H1 (cell line): ENCODE data around the gene KRT32. TPM values are rescaled to one million over a fixed set of nuclear protein-coding genes. Genes with fewer than 3 reads are reported as not detected.

Experiments
- CTCF ChIA-PET: fragments of 300-600 bp; sonication (Branson Sonifier 250); formaldehyde crosslinking; loops from one replicate; lab custom pipeline; 2021; ENCODE audit not compliant: partially characterized antibody; lab: Charles Lee
- POLR2A ChIA-PET: fragments of 300-600 bp; sonication (Branson Sonifier 250); formaldehyde crosslinking; loops from one replicate; lab custom pipeline; 2021; ENCODE audit warnings: inconsistent platforms; ENCODE audit not compliant: partially characterized antibody; lab: Charles Lee
- DNase-seq, 2 experiments: peaks; one replicate each; pipeline versions ENCODE4 v3.0.0 to v3.0.0-alpha.2; 2010 to 2022; ENCODE audit warnings: low spot score in 2 of 2, low read depth in 1 of 2, mixed read lengths in 1 of 2
- FAIRE-seq: peaks from 2 replicates; lab custom pipeline; 2011; peaks lifted over from hg19 to GRCh38; lab: Jason Lieb, UNC
- H2AFZ ChIP-seq: 2 replicates; pipeline ENCODE4 v1.8.1; 2012; ENCODE audit warnings: low read length, inconsistent platforms
- H2AK5ac ChIP-seq: 2 replicates; pipeline ENCODE4 v1.6.1; 2013; ENCODE audit warnings: low read depth, low read length
- H2BK120ac ChIP-seq: replicated peaks from 2 replicates; pipeline ENCODE3; 2013; ENCODE audit warnings: low read depth, low read length, inconsistent platforms
- H2BK12ac ChIP-seq: 2 replicates; pipeline ENCODE4 v1.6.1; 2013; ENCODE audit warnings: low read depth, low read length
- H2BK15ac ChIP-seq: 2 replicates; pipeline ENCODE4 v1.6.1; 2013; ENCODE audit warnings: low read length
- H2BK20ac ChIP-seq: 2 replicates; pipeline ENCODE4 v1.6.1; 2013; ENCODE audit warnings: low read length
- H2BK5ac ChIP-seq: 2 replicates; pipeline ENCODE4 v1.6.1; 2013; ENCODE audit warnings: low read depth, low read length
- H3K14ac ChIP-seq: 2 replicates; pipeline ENCODE4 v1.6.1; 2013; ENCODE audit warnings: inconsistent platforms; ENCODE audit not compliant: insufficient read length
- H3K18ac ChIP-seq: 2 replicates; pipeline ENCODE4 v1.6.1; 2013; ENCODE audit warnings: low read length; ENCODE audit errors: extremely low read depth
- H3K23ac ChIP-seq: 2 replicates; pipeline ENCODE4 v1.6.1; 2013; ENCODE audit warnings: inconsistent platforms; ENCODE audit not compliant: insufficient read length
- H3K23me2 ChIP-seq: 2 replicates; pipeline ENCODE4 v1.6.1; 2013; ENCODE audit warnings: low read depth, low read length
- H3K27ac ChIP-seq: 2 replicates; pipeline ENCODE4 v1.6.1; 2011; ENCODE audit warnings: low read depth, low read length, inconsistent platforms
- H3K27me3 ChIP-seq, 4 experiments: replicated peaks in 1 of 4; 1 replicate in 1 of 4; 2 replicates in 3 of 4; pipeline versions ENCODE4 v1.6.1 to v1.8.1; 2011 to 2013; ENCODE audit warnings: low read length in 3 of 4, mild to moderate bottlenecking in 3 of 4, inconsistent platforms in 2 of 4, mixed read lengths in 2 of 4, moderate library complexity in 1 of 4; ENCODE audit not compliant: control insufficient read depth in 3 of 4, insufficient read depth in 3 of 4; ENCODE audit errors: extremely low read depth in 1 of 4
- H3K36me3 ChIP-seq, 4 experiments: 2 replicates each; pipeline versions ENCODE4 v1.6.1 to v1.8.1; 2011 to 2013; ENCODE audit warnings: mild to moderate bottlenecking in 4 of 4, low read length in 3 of 4, moderate library complexity in 2 of 4, control low read depth in 1 of 4, inconsistent platforms in 1 of 4; ENCODE audit not compliant: insufficient read depth in 4 of 4, control insufficient read depth in 2 of 4
- H3K4ac ChIP-seq: replicated peaks from 2 replicates; pipeline ENCODE3; 2013; ENCODE audit warnings: low read length, low read depth, mixed read lengths, inconsistent platforms; ENCODE audit not compliant: insufficient read length
- H3K4me1 ChIP-seq, 4 experiments: replicated peaks in 1 of 4; 1 replicate in 1 of 4; 2 replicates in 3 of 4; pipeline versions ENCODE4 v1.6.1 to v1.8.1; 2011 to 2013; ENCODE audit warnings: low read length in 3 of 4, inconsistent platforms in 2 of 4, mixed read lengths in 1 of 4; ENCODE audit not compliant: insufficient read depth in 4 of 4, control insufficient read depth in 3 of 4
- H3K4me2 ChIP-seq, 2 experiments: 2 replicates each; pipeline versions ENCODE4 v1.6.1 to v1.8.1; 2011 to 2013; ENCODE audit warnings: low read depth in 2 of 2, low read length in 2 of 2, control low read depth in 1 of 2, inconsistent platforms in 1 of 2, mild to moderate bottlenecking in 1 of 2; ENCODE audit not compliant: insufficient read depth in 1 of 2
- H3K4me3 ChIP-seq, 4 experiments: fragments of 200-600, 300-600 bp in 1 of 4; sonication (generic), shearing (Covaris generic), sonication (Bioruptor Twin) in 1 of 4; 2 replicates each; pipeline versions ENCODE4 v1.5.1 to v1.8.1; 2011 to 2016; ENCODE audit warnings: low read length in 4 of 4, low read depth in 3 of 4, control low read depth in 2 of 4, inconsistent platforms in 2 of 4, mild to moderate bottlenecking in 2 of 4, mixed read lengths in 1 of 4, moderate library complexity in 1 of 4; ENCODE audit not compliant: insufficient read depth in 2 of 4; ENCODE audit errors: extremely low read depth in 1 of 4
- H3K56ac ChIP-seq: replicated peaks from 2 replicates; pipeline ENCODE3; 2013; ENCODE audit warnings: low read depth, mild to moderate bottlenecking, mixed read lengths, low read length, inconsistent platforms; ENCODE audit not compliant: insufficient read length
- H3K79me1 ChIP-seq: 2 replicates; pipeline ENCODE4 v1.6.1; 2013; ENCODE audit warnings: low read depth, low read length, control low read depth
- H3K79me2 ChIP-seq, 2 experiments: 2 replicates each; pipeline versions ENCODE4 v1.6.1 to v1.8.1; 2012 to 2013; ENCODE audit warnings: low read length in 2 of 2, mild to moderate bottlenecking in 2 of 2, inconsistent platforms in 1 of 2; ENCODE audit not compliant: insufficient read depth in 2 of 2, control insufficient read depth in 1 of 2
- H3K9ac ChIP-seq, 4 experiments: replicated peaks in 1 of 4; 1 replicate in 1 of 4; 2 replicates in 3 of 4; pipeline versions ENCODE4 v1.6.1 to v1.8.1; 2011 to 2013; ENCODE audit warnings: low read depth in 3 of 4, low read length in 3 of 4, control low read depth in 2 of 4, mild to moderate bottlenecking in 2 of 4, moderate library complexity in 2 of 4, inconsistent platforms in 1 of 4; ENCODE audit errors: extremely low read depth in 1 of 4
- H3K9me3 ChIP-seq, 2 experiments: 2 replicates each; pipeline versions ENCODE4 v1.6.1 to v1.8.1; 2012 to 2013; ENCODE audit warnings: mild to moderate bottlenecking in 2 of 2, moderate library complexity in 2 of 2, control low read depth in 1 of 2, inconsistent platforms in 1 of 2, low read depth in 1 of 2, low read length in 1 of 2, mixed read lengths in 1 of 2; ENCODE audit not compliant: insufficient read depth in 2 of 2
- H4K20me1 ChIP-seq, 2 experiments: replicated peaks in 1 of 2; 2 replicates each; pipeline versions ENCODE3 to v1.8.1; 2011 to 2013; ENCODE audit warnings: inconsistent platforms in 2 of 2, low read length in 2 of 2, mild to moderate bottlenecking in 1 of 2; ENCODE audit not compliant: insufficient read depth in 2 of 2, control insufficient read depth in 1 of 2
- H4K5ac ChIP-seq: 2 replicates; pipeline ENCODE4 v1.6.1; 2013; ENCODE audit warnings: low read length, low read depth, mixed read lengths, inconsistent platforms; ENCODE audit not compliant: insufficient read length
- H4K8ac ChIP-seq: 2 replicates; pipeline ENCODE4 v1.8.0; 2013; ENCODE audit warnings: mild to moderate bottlenecking, moderate library complexity, low read length, inconsistent platforms; ENCODE audit not compliant: insufficient read depth; ENCODE audit errors: extremely low read depth
- H4K91ac ChIP-seq: replicated peaks from 2 replicates; pipeline ENCODE3; 2013; ENCODE audit warnings: low read length, mixed read lengths, inconsistent platforms; ENCODE audit not compliant: insufficient read length
- BACH1 ChIP-seq: IDR thresholded peaks from 2 replicates; pipeline ENCODE4 v1.6.1; 2012; ENCODE audit warnings: low read length, improper control_type of control experiment
- CEBPB ChIP-seq: IDR thresholded peaks from 2 replicates; pipeline ENCODE4 v1.6.1; 2012; ENCODE audit warnings: low read depth, low read length
- EP300 ChIP-seq, 2 experiments: IDR thresholded peaks; 1 replicate in 1 of 2; 2 replicates in 1 of 2; pipeline ENCODE4 v1.6.1; 2011 to 2012; ENCODE audit warnings: low read depth in 2 of 2, low read length in 2 of 2, mild to moderate bottlenecking in 2 of 2, borderline replicate concordance in 1 of 2, inconsistent platforms in 1 of 2, moderate library complexity in 1 of 2
- FOSL1 ChIP-seq: IDR thresholded peaks from 2 replicates; pipeline ENCODE4 v1.6.1; 2011; ENCODE audit warnings: mild to moderate bottlenecking, low read depth, low read length, moderate library complexity; ENCODE audit not compliant: insufficient read depth
- KDM1A ChIP-seq: fragments of 200-600, 300-600 bp; sonication (generic); IDR thresholded peaks from 2 replicates; pipeline ENCODE4 v1.7.1; 2016; ENCODE audit warnings: mild to moderate bottlenecking, low read length, borderline replicate concordance
- NANOG ChIP-seq: IDR thresholded peaks from 2 replicates; pipeline ENCODE4 v1.6.1; 2011; ENCODE audit warnings: low read length, low read depth, mild to moderate bottlenecking, inconsistent platforms; ENCODE audit not compliant: insufficient read depth, poor library complexity, severe bottlenecking
- RXRA ChIP-seq: IDR thresholded peaks from 2 replicates; pipeline ENCODE4 v1.6.1; 2011; ENCODE audit warnings: low read depth, mild to moderate bottlenecking, low read length, moderate library complexity; ENCODE audit not compliant: insufficient read depth
- TEAD4 ChIP-seq: IDR thresholded peaks from 2 replicates; pipeline ENCODE4 v1.6.1; 2012; ENCODE audit warnings: low read depth, low read length, inconsistent platforms, mixed read lengths
- WGBS, 2 experiments: shearing (Covaris generic) in 1 of 2; methylation state at CpG; one replicate each; pipeline versions ENCODE4 v1.1.6 to v1.1.7; 2013 to 2015; ENCODE audit warnings: low lambda C conversion rate in 2 of 2, mixed read lengths in 2 of 2, inconsistent platforms in 1 of 2, low coverage in 1 of 2, missing lambda C conversion rate in 1 of 2; ENCODE audit not compliant: insufficient replicate concordance in 2 of 2, insufficient coverage in 1 of 2, insufficient read length in 1 of 2; ENCODE audit errors: extremely low coverage in 1 of 2, missing lambda C conversion rate in 1 of 2; 5-methylcytosine and 5-hydroxymethylcytosine counted together
- polyA plus RNA-seq, 7 experiments: library from polyadenylated mRNA; depleted of rRNA in 3 of 7; stranded (reverse) in 5 of 7; unstranded in 2 of 7; fragments of >200 nt in 5 of 7; fragments of 200-250 nt in 2 of 7; gene quantifications; 1 replicate in 5 of 7; 2 replicates in 1 of 7; 4 replicates in 1 of 7; pipeline versions ENCODE4 v1.2.1 to v1.2.3, GENCODE V29; 2011 to 2013; ENCODE audit warnings: missing spikeins in 2 of 7, mixed read lengths in 2 of 7
- total RNA-seq: library from RNA; stranded (reverse); fragmentation: NEBNext Ultra II Directional; extraction: Animal tissue kit (Norgen Biotek cat#: 25700); gene quantifications from 2 replicates; pipeline ENCODE4 v1.2.1, GENCODE V29; 2021
- TF ChIP-seq, protein P1 (sequence below): IDR thresholded peaks from 2 replicates; pipeline ENCODE4 v1.6.1; 2011; ENCODE audit warnings: low read depth, mild to moderate bottlenecking, low read length; ENCODE audit not compliant: insufficient read depth
- TF ChIP-seq, protein P2 (sequence below), 3 experiments: IDR thresholded peaks; 1 replicate in 2 of 3; 2 replicates in 1 of 3; pipeline versions ENCODE4 v1.5.1 to v1.6.1; 2011; ENCODE audit warnings: low read length in 3 of 3, mild to moderate bottlenecking in 3 of 3, inconsistent platforms in 2 of 3, low read depth in 1 of 3, moderate library complexity in 1 of 3; ENCODE audit not compliant: insufficient read depth in 1 of 3; ENCODE audit errors: control extremely low read depth in 1 of 3

KRT32 gene
- total and polyA plus RNA-seq, 2 of the 8 experiments (the other 6 are each of a cell fraction or from before 2014, with no cell fraction given) = not detected

DNA sequence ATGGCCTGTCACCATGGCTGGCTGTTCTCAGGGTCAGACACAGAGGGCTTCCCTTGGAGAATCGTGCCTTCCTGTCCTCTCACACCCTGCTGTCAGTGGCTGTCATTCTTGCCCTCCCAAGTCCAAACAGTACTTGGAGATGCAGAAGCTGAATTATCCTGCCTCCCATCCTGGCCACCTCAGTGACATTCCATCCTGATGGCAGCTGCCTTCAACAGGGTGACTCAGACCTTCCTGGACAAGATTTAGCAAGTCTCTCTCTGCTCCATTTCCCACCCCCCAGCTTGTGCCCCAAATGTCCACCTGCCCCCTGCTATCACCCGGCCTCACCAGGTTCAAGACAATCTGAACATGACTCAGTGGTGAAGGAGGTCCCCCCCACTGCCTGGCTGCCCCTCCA is 27.3 kb upstream of the KRT32 start:
- Histone ChIP-seq H2AFZ (no peak overlapping the region), H2AK5ac (0 out of 2 replicates have a peak overlapping the region, but pooled peaks have one; percentile 60), H3K4me1 (peaks cover 0 to 3% (median under 1%) of the 10 kb centered on the region in 4 experiments; a peak in 5 of 7 replicates), H3K23ac (no peak overlapping the region), H3K4me3 (no peak overlapping the region), H3K79me2 (no peaks in the 10 kb centered on the region), H3K9me3 (no peaks in the 10 kb centered on the region), H3K27ac (no peak overlapping the region), H2BK5ac (no peak overlapping the region), H3K4me2 (no peak overlapping the region), H3K36me3 (no peaks in the 10 kb centered on the region), H3K4ac (no peak overlapping the region), H3K79me1 (no peaks in the 10 kb centered on the region), H3K23me2 (no peaks in the 10 kb centered on the region), H3K18ac (no peak overlapping the region), H3K14ac (no peak overlapping the region), H2BK12ac (no peak overlapping the region), H4K5ac (no peak overlapping the region), H3K56ac (no peak overlapping the region), H2BK15ac (no peak overlapping the region), H2BK120ac (no peak overlapping the region), H3K9ac (no peak overlapping the region), H4K20me1 (no peaks in the 10 kb centered on the region), H2BK20ac (0 out of 2 replicates have a peak overlapping the region, but pooled peaks have one; percentile 34), H3K27me3 (no peaks in the 10 kb centered on the region), H4K91ac (no peak overlapping the region), H4K8ac (no peak overlapping the region)
- FAIRE-seq (no peak), DNase-seq (no peak)
- ChIA-PET CTCF (interaction anchor here (0.7 to 33.9 kb wide), 14 partner anchors 12 to 631 kb away, joined by 3 to 427 read pairs (median 6); partner anchors contain the start of genes KRT19 and KRT35), POLR2A (interaction anchor here (0.6 to 3.7 kb wide), 5 partner anchors 19 to 199 kb away, joined by 3 to 19 read pairs (median 3); partner anchors contain the start of gene KRT19)
- TF ChIP-seq, protein P1, sequence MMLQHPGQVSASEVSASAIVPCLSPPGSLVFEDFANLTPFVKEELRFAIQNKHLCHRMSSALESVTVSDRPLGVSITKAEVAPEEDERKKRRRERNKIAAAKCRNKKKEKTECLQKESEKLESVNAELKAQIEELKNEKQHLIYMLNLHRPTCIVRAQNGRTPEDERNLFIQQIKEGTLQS = no peak
- no peak for TF ChIP-seq FOSL1
- no peak for TF ChIP-seq KDM1A
- no peak for TF ChIP-seq NANOG
- no peak for TF ChIP-seq RXRA
- no peak for TF ChIP-seq TEAD4
- no peak for TF ChIP-seq BACH1
- TF ChIP-seq CEBPB = no peak
- TF ChIP-seq, protein P2, sequence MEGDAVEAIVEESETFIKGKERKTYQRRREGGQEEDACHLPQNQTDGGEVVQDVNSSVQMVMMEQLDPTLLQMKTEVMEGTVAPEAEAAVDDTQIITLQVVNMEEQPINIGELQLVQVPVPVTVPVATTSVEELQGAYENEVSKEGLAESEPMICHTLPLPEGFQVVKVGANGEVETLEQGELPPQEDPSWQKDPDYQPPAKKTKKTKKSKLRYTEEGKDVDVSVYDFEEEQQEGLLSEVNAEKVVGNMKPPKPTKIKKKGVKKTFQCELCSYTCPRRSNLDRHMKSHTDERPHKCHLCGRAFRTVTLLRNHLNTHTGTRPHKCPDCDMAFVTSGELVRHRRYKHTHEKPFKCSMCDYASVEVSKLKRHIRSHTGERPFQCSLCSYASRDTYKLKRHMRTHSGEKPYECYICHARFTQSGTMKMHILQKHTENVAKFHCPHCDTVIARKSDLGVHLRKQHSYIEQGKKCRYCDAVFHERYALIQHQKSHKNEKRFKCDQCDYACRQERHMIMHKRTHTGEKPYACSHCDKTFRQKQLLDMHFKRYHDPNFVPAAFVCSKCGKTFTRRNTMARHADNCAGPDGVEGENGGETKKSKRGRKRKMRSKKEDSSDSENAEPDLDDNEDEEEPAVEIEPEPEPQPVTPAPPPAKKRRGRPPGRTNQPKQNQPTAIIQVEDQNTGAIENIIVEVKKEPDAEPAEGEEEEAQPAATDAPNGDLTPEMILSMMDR (IDR thresholded peaks at IDR 0.05; ENCODE audit: control extremely low read depth in 1 of 3, insufficient read depth in 1 of 3, low read depth in 1 of 3, low read length in 3 of 3) = no peak
- no peak for TF ChIP-seq EP300 (IDR thresholded peaks at IDR 0.05; ENCODE audit: borderline replicate concordance in 1 of 2, low read depth in 2 of 2, low read length in 2 of 2)
- 89% methylated on average over 2 of the region's 2 CpGs; no CpG with 5 or more reads in 1 of the 2 experiments for WGBS, 2 experiments
